Vagina (tissue), 2 donors: ENCODE measurements around the gene KCNK5.

Experiments used
- CTCF ChIP-seq, 3 experiments: fragments of 450-650 bp in 2 of 3; fragments of 200-600 bp in 1 of 3; sonication (generic) in 1 of 3; IDR thresholded peaks; one replicate each; pipeline ENCODE4 v1.5.1; 2017 to 2019; ENCODE audit warnings: antibody characterized with exemption in 3 of 3, mild to moderate bottlenecking in 2 of 3, moderate library complexity in 2 of 3
- POLR2A ChIP-seq, 2 donors: fragments of 450-650 bp; IDR thresholded peaks; one replicate each; pipeline ENCODE4 v1.6.1; 2017; ENCODE audit warnings: antibody characterized with exemption in 2 of 2, mild to moderate bottlenecking in 2 of 2, moderate library complexity in 2 of 2
- POLR2AphosphoS5 ChIP-seq, 2 donors: sonication (generic); formaldehyde crosslinking; IDR thresholded peaks; one replicate each; pipeline ENCODE4 v1.9.0; 2017; ENCODE audit warnings: antibody characterized with exemption in 2 of 2, mild to moderate bottlenecking in 2 of 2, low read depth in 1 of 2; ENCODE audit not compliant: insufficient read depth in 1 of 2

DNA sequence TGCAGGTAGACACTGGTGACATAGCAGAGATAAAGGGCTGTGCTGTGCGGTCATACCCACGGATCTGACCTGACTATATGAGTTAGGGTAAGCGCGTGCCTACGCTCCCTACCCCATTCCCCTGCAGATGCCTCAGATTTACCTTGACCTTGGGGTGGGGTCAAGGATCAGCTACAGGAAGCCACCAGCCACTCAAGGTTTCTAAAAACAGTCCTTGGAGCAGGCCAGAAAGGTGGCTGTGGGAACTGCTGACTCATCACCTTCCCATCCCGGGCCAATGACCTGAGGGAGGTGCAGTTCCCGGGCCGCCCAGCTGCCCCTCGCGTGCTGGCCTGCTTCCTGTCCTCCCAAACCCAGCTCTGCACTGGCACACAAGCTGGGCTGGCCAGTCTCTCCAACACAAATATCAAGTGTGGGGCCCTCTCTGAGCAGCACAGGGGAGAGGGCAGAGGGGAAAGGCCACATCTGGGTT, 23.0 kb downstream of the KCNK5 start:
- TF ChIP-seq CTCF (IDR thresholded peaks at IDR 0.05) = no peak
- TF ChIP-seq POLR2AphosphoS5 (IDR thresholded peaks at IDR 0.05; ENCODE audit: insufficient read depth in 1 of 2, low read depth in 1 of 2) = no peak
- TF ChIP-seq POLR2A (IDR thresholded peaks at IDR 0.05) = no peak
